Suppressor macrophage (primary cell): ENCODE data around the gene NBPF26.
"Not testable (repeated sequence)": the region's sequence is repeated elsewhere in the genome, so short reads cannot be mapped to it uniquely, and the experiment has no call there.

Source experiments
- DNase-seq, 4 experiments: peaks; one replicate each; pipeline ENCODE4 v3.0.0-alpha.2; 2020 to 2022

NBPF26 gene

DNA sequence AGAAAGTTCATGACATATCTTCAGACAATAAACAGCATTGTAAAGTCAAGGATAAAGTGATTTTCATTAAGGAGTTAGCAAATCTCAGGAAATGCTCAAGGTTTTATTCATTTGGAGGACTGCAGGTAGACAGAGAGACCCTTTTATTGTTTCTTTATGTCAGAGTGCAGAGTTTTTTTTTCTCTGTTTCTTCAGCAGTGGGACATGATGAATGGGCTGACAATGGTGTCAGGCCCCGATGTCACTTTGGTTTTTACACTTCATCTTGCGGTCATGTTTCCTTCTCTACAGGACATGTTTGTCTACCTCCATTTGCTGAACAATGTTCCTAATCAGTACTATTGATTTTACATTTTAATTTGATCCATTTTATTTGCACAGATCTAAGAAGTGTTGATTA lies 134.4 kb downstream of the NBPF26 start:
- DNase-seq, result not testable (repeated sequence)

DNA sequence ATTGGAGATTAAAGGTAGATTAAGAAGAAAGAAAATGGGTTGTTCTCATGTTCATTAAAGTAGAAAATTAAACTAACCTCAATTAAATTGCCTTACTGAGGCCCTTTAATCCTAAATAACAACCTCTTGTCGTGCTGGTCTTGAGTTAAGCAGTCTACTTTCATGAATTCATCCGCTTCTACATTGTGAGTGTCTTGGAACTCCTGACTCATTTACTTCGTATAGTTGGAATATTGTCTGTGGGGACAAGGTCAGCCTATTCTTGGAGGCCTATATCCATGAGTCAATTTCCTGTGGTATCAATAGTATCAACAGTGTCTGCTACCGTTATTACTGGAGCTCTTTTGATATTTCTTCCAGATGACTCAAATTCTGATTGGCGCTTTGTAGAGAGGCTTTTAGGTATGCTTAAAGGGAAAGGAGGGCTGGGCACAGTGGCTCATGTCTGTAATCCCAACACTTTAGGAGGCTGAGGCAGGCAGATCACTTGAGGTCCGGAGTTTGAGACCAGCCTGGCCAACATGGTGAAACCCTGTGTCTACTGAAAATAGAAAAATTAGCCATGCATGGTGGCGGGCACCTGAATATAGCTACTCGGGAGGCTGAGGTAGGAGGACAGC lies 136.0 kb downstream of the NBPF26 start:
- DNase-seq, result not testable (repeated sequence)

DNA sequence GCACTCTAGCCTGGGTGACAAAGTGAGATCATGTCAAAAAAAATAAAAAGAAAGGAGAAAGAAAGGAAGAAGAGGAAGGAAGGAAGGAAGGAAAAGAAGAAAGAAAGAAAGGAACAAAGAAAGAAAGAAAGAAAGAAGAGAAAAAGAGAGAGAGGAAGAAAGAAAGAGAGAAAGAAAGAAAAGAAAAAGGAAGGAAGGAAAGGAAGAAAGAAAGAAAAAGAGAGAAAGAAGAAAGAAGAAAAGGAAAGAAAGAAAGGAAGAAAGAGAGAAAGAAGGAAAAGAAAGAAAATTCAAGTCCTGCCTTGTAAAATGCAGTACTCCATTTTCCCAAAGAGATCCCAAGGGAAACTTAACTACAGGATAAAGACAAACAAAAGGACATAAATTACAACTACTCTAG lies 154.5 kb downstream of the NBPF26 start:
- not testable (repeated sequence) for DNase-seq

DNA sequence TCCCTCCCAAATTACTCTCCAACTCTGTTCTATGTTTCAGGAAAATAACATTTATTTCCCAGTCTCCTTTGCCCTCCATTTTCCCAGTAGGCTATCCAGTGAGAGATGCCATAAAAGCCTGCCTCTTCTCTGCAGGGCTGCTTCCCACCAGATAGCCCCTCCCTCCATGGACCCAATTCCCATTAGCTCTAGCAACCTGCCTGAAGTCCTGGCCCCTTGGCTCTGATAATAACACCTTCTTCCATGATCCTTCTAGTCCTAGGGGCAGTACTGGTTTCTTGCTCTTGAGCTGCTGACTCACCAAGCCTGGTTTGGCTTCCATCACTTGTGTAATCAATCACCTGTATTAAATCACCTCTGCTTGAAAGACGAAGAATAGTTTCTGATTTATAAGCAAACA lies 156.3 kb downstream of the NBPF26 start:
- not testable (repeated sequence) for DNase-seq

DNA sequence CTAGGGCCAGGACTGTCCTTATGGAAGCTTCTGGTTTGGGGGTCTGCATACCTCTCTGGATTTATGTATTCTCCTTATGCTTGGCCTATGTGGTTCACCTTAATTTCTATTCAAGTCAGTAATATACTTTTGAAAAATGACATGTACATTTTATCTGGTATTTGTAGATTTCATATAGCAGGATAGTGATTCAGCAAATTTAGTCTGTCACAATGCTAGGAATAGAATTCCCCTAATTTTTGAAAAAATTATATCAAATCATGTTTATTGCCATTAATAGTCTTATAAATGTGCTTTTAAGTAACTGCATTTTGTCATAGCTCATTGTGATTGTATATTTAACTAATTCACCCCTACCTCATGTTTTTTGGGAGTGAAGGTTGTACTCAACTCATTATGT lies 158.2 kb downstream of the NBPF26 start:
- DNase-seq, result not testable (repeated sequence)
